ENCODE results near the gene PSME1.

Gene PSME1

DNA sequence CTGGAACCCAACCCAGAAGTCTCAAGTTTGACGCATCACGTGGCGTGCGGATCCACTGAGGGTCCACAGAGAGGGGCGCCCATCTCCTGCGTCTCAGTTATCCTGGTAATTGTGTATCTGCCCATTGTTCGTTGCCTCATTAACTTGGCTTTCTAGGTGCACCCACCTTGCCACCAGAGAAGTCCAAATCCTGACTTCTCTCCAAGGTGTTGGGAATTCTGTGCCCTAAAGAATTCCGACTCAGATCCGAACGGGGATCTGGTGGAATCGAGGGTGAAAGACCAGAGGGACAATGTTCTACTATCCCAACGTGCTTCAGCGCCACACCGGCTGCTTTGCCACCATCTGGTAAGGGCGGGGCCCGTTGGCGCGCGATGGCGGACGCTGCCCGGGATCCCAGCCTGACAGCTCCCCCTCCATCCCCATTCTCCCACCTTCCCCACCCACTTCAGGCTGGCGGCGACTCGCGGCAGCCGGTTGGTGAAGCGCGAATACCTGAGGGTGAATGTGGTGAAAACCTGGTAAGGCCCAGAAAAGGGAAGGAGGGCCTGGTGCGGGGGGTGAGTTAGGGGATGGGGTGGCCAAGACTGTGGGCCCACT, 36.4 kb downstream of the PSME1 start:
- H3K27ac ChIP-seq = no peak overlapping the region; a peak in 1 of 22 replicates
- H3K9me3 ChIP-seq (replicated peaks in 1 of 11) = no peaks in the 10 kb centered on the region
- H3K4me2 ChIP-seq = peak overlapping the region; percentile 63 to 91 (median 78); a peak in 21 of 22 replicates
- peaks cover 7 to 28% (median 24%) of the 10 kb centered on the region in 11 experiments; a peak in 21 of 22 replicates for H3K27me3 ChIP-seq
- peak overlapping the region in 7 of 11 experiments; percentile 6 to 50 (median 33); a peak in 7 of 22 replicates for H3K9ac ChIP-seq
- peaks cover 0 to 38% (median 0%) of the 10 kb centered on the region in 11 experiments; a peak in 8 of 22 replicates for H4K20me1 ChIP-seq
- H3K4me3 ChIP-seq = peak overlapping the region in 8 of 10 experiments; percentile 41 to 65 (median 54); a peak in 15 of 20 replicates
- H3K4me1 ChIP-seq = peaks cover 17 to 30% (median 22%) of the 10 kb centered on the region in 10 experiments
- H3K36me3 ChIP-seq = peaks cover 11 to 89% (median 35%) of the 10 kb centered on the region in 11 experiments
- no peak for TF ChIP-seq Cebpa-rat (IDR thresholded peaks at IDR 0.05)

DNA sequence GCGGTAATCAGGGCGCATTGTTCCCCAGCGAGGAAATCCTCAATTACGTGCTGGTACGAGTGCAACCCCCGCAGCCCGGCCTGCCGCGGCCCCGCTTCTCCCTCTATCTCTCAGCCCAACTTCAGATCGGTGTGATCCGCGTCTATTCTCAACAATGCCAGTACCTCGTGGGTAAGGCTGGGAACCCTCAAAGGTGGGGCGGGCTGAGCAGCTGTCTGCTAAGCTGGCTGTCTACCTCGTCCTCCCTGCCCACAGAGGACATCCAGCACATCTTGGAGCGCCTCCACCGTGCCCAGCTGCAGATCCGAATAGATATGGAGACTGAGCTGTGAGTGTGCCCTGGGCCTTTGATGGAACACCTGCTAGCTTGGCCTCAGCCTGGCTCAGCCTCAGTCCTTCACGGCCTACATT, 36.9 kb downstream of the PSME1 start:
- peaks cover 7 to 28% (median 24%) of the 10 kb centered on the region in 11 experiments; a peak in 21 of 22 replicates for H3K27me3 ChIP-seq
- peak overlapping the region in 6 of 11 experiments; percentile 76 to 91 (median 82); a peak in 10 of 22 replicates for H3K4me2 ChIP-seq
- H3K4me3 ChIP-seq = peak overlapping the region in 1 of 10 experiments; percentile 65; a peak in 3 of 20 replicates
- no peaks in the 10 kb centered on the region for H3K9me3 ChIP-seq (replicated peaks in 1 of 11)
- no peak overlapping the region for H3K9ac ChIP-seq
- peaks cover 9 to 89% (median 34%) of the 10 kb centered on the region in 11 experiments for H3K36me3 ChIP-seq
- no peak overlapping the region for H3K27ac ChIP-seq
- peaks cover 17 to 26% (median 20%) of the 10 kb centered on the region in 10 experiments for H3K4me1 ChIP-seq
- no peak for TF ChIP-seq Cebpa-rat (IDR thresholded peaks at IDR 0.05)
- H4K20me1 ChIP-seq = peaks cover 0 to 42% (median 2%) of the 10 kb centered on the region in 11 experiments; a peak in 8 of 22 replicates

DNA sequence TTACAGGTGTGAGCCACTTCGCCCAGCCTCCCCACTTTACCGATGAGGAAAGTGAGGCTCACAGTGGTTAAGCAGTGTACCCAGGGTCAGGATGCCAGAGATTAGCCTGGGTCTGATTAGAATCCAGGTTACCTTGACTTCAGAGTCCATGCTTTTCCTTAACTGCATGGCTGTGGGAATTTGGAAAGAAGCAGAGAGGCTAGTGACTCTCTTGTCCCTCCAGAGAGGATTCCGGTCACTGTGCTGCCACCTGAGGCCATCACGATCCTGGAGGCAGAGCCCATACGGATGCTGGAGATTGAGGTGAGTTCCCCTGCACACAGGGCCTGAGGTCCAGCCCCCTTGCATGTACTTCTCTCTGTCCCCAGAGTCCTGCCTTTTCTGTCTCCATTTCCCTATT, 40.6 kb downstream of the PSME1 start:
- H4K20me1 ChIP-seq = peaks cover 0 to 68% (median 37%) of the 10 kb centered on the region in 11 experiments; a peak in 20 of 22 replicates
- peaks cover 2 to 14% (median 10%) of the 10 kb centered on the region in 11 experiments; a peak in 20 of 22 replicates for H3K27me3 ChIP-seq
- no peak overlapping the region for H3K27ac ChIP-seq
- peaks cover 5 to 48% (median 42%) of the 10 kb centered on the region in 10 experiments for H3K4me1 ChIP-seq
- H3K4me2 ChIP-seq = no peak overlapping the region
- H3K9ac ChIP-seq = no peak overlapping the region
- H3K9me3 ChIP-seq (replicated peaks in 1 of 11) = no peaks in the 10 kb centered on the region
- TF ChIP-seq Cebpa-rat (IDR thresholded peaks at IDR 0.05) = no peak
- peaks cover 46 to 97% (median 55%) of the 10 kb centered on the region in 11 experiments for H3K36me3 ChIP-seq
- H3K4me3 ChIP-seq = no peak overlapping the region

DNA sequence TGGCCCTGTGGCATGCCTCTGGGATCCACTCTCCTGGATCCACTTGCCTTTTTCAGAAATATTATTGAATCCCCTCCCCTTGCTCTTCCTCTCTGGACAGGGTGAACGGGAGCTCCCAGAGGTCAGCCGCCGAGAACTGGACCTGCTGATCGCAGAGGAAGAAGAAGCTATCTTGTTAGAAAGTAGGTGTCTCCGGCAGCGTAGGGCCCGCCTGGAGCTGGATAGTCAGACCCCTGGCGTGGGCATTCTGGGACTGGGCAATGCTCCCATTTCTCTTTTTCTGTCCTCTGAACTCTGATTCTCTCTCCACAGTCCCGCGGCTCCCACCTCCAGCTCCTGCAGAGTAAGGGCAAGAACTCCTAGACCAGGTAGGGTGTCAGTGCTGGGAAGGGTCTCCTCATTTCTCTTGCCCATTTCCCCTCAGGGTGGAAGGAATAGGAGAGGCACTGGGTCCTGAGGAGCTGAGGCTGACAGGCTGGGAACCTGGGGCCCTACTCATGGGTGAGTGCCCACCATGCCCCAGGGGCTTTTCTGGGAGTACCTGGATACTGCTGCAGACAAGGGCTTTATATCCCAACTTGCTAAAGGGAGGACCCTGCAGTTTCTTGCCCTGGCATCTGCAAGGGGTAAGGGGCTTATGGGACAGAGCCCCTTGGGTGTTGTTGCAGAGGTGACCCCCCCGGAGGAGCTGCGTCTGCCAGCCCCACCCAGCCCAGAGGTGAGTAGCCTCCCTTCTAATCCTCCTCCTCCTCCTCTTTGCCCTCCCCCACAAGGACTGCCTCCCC, 41.2 kb downstream of the PSME1 start:
- no peak overlapping the region for H3K4me2 ChIP-seq
- TF ChIP-seq Cebpa-rat (IDR thresholded peaks at IDR 0.05) = no peak
- H4K20me1 ChIP-seq = peaks cover 0 to 68% (median 44%) of the 10 kb centered on the region in 11 experiments; a peak in 21 of 22 replicates
- H3K4me1 ChIP-seq = peaks cover 0 to 46% (median 36%) of the 10 kb centered on the region in 10 experiments; a peak in 18 of 20 replicates
- peaks cover 52 to 100% (median 61%) of the 10 kb centered on the region in 11 experiments for H3K36me3 ChIP-seq
- H3K27ac ChIP-seq = no peak overlapping the region
- H3K27me3 ChIP-seq = peaks cover 0 to 8% (median 4%) of the 10 kb centered on the region in 11 experiments; a peak in 17 of 22 replicates
- no peak overlapping the region for H3K4me3 ChIP-seq
- H3K9ac ChIP-seq = no peak overlapping the region
- H3K9me3 ChIP-seq (replicated peaks in 1 of 11) = no peaks in the 10 kb centered on the region

DNA sequence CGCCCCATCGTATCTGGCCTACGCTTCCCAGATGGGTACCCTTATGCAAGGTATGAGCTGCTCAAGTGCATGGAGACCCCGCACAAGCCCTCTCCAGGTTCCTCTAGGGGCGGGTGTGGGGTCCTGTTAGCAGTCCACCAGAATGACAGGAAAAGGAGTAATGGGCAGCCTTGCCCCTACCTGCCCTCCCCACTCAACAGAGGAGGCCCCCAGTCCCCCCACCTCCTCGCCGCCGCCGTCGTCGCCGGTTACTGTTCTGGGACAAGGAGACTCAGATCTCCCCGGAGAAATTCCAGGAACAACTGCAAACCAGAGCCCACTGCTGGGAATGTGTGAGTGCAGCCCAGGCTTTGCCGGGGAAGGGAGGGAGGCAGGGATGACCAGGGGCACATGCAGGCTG, 41.9 kb downstream of the PSME1 start:
- peaks cover 59 to 100% (median 68%) of the 10 kb centered on the region in 11 experiments for H3K36me3 ChIP-seq

DNA sequence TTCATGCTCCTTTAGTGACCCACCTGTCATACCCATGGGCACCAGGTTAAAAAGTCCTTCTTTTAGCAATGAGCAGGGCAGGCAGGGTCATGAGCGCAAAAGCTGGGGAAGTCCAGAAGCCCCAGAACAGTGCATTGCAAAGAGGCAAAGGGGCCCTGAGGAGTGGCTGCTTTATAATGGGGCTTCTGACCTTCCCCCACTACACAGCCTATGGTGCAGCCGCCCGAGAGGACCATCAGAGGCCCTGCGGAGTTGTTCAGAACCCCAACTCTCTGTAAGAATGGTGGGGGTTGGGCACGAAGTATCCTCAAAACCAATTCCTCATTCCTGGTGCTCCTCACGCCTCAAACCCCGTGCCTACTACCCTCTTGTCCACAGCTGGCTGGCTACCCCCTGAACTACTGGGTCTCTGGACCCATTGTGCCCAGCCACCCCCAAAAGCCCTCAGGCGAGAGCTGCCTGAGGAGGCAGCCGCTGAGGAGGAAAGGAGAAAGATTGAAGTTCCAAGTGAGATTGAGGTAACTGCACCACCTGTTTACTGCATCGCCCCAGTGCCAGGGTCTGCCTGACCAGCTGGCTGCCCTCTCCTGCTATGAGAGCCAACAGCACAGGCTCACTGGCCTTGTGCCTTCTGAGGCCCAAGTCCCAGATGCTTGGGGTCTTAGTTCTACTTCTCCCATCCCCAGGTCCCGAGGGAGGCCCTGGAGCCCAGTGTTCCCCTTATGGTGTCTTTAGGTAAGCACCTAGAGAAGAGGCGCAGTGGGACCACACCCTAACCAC, 42.6 kb downstream of the PSME1 start:
- no peaks in the 10 kb centered on the region for H3K9me3 ChIP-seq (replicated peaks in 1 of 11)
- H3K4me1 ChIP-seq = peaks cover 0 to 37% (median 31%) of the 10 kb centered on the region in 10 experiments; a peak in 18 of 20 replicates
- TF ChIP-seq Cebpa-rat (IDR thresholded peaks at IDR 0.05) = no peak
- H3K9ac ChIP-seq = peak overlapping the region in 8 of 11 experiments; percentile 24 to 57 (median 36); a peak in 11 of 22 replicates
- H3K4me2 ChIP-seq = peak overlapping the region in 10 of 11 experiments; percentile 3 to 75 (median 59); a peak in 17 of 22 replicates
- peak overlapping the region in 4 of 11 experiments; percentile 26 to 63 (median 48); a peak in 4 of 22 replicates for H3K27ac ChIP-seq
- H3K4me3 ChIP-seq = no peak overlapping the region
- H4K20me1 ChIP-seq = peaks cover 0 to 70% (median 45%) of the 10 kb centered on the region in 11 experiments; a peak in 20 of 22 replicates
- H3K36me3 ChIP-seq = peaks cover 66 to 99% (median 75%) of the 10 kb centered on the region in 11 experiments
- H3K27me3 ChIP-seq = no peaks in the 10 kb centered on the region

More for the DNA sequence above, 41.9 kb downstream of the PSME1 start:
- Histone ChIP-seq H3K9me3 (replicated peaks in 1 of 11) (no peaks in the 10 kb centered on the region), H3K27me3 (peaks cover 0 to 1% (median 0%) of the 10 kb centered on the region in 11 experiments; a peak in 1 of 22 replicates), H3K4me1 (peaks cover 0 to 39% (median 31%) of the 10 kb centered on the region in 10 experiments; a peak in 18 of 20 replicates), H3K4me3 (no peak overlapping the region), H3K4me2 (no peak overlapping the region), H3K27ac (no peak overlapping the region), H4K20me1 (peaks cover 0 to 70% (median 45%) of the 10 kb centered on the region in 11 experiments; a peak in 21 of 22 replicates), H3K9ac (peak overlapping the region in 1 of 11 experiments; percentile 24; a peak in 1 of 22 replicates)
- TF ChIP-seq Cebpa-rat (IDR thresholded peaks at IDR 0.05) = no peak

DNA sequence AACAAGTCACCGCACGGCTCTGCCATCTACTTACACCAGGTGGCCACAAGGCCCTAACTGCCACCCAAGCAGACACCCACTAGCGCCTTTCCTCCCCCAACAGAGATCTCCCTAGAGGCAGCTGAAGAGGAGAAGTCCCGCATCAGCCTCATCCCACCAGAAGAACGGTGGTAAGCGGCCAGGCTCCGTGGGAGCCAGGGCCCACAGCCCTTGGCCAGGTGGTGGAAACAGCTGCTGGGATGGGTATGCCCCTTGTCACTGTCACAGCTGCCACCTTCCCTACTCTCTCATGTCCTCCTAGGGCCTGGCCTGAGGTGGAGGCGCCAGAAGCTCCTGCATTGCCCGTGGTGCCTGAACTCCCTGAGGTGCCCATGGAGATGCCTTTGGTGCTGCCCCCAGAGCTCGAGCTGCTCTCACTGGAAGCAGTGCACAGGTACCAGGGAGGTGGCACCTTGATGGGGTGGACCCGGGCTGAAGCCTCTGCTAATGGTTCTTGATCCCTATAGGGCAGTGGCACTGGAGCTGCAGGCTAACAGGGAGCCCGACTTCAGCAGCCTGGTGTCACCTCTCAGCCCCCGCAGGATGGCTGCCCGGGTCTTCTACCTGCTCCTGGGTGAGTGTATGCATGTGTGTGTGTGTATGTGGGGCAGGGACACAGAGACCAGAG, 43.4 kb downstream of the PSME1 start:
- H3K27ac ChIP-seq = peak overlapping the region in 7 of 11 experiments; percentile 21 to 63 (median 39); a peak in 11 of 22 replicates
- H3K4me3 ChIP-seq = peak overlapping the region in 1 of 10 experiments; percentile 3; a peak in 1 of 20 replicates
- peak overlapping the region in 10 of 11 experiments; percentile 3 to 75 (median 59); a peak in 18 of 22 replicates for H3K4me2 ChIP-seq
- no peaks in the 10 kb centered on the region for H3K9me3 ChIP-seq (replicated peaks in 1 of 11)
- peaks cover 0 to 37% (median 31%) of the 10 kb centered on the region in 10 experiments; a peak in 18 of 20 replicates for H3K4me1 ChIP-seq
- no peak for TF ChIP-seq Cebpa-rat (IDR thresholded peaks at IDR 0.05)
- H3K27me3 ChIP-seq = no peaks in the 10 kb centered on the region
- H3K36me3 ChIP-seq = peaks cover 73 to 97% (median 81%) of the 10 kb centered on the region in 11 experiments
- H4K20me1 ChIP-seq = peaks cover 0 to 75% (median 45%) of the 10 kb centered on the region in 11 experiments; a peak in 20 of 22 replicates
- peak overlapping the region in 10 of 11 experiments; percentile 9 to 57 (median 38); a peak in 17 of 22 replicates for H3K9ac ChIP-seq

All from BLaER1 treated with 17β-estradiol and CSF1 and Interleukin-3, amounts not matched to agents 10 nM and 100 nM (cell line).